Thyroid gland (tissue), 4 donors: Measurements from ENCODE around the gene RGPD8.
"Not testable (repeated sequence)": the region's sequence is repeated elsewhere in the genome, so short reads cannot be mapped to it uniquely, and the experiment has no call there.

Experiments
- CTCF ChIP-seq, 6 experiments: fragments of 200-600 bp in 3 of 6; fragments of 450-650 bp in 3 of 6; sonication (generic) in 3 of 6; IDR thresholded peaks; one replicate each; pipeline ENCODE4 v1.5.1; 2016 to 2019; ENCODE audit warnings: antibody characterized with exemption in 6 of 6, mild to moderate bottlenecking in 2 of 6, inconsistent platforms in 1 of 6, moderate library complexity in 1 of 6
- POLR2A ChIP-seq, 2 donors: fragments of 450-650 bp; IDR thresholded peaks; one replicate each; pipeline ENCODE4 v1.6.1; 2017; ENCODE audit warnings: antibody characterized with exemption in 2 of 2, mild to moderate bottlenecking in 2 of 2, moderate library complexity in 1 of 2

DNA sequence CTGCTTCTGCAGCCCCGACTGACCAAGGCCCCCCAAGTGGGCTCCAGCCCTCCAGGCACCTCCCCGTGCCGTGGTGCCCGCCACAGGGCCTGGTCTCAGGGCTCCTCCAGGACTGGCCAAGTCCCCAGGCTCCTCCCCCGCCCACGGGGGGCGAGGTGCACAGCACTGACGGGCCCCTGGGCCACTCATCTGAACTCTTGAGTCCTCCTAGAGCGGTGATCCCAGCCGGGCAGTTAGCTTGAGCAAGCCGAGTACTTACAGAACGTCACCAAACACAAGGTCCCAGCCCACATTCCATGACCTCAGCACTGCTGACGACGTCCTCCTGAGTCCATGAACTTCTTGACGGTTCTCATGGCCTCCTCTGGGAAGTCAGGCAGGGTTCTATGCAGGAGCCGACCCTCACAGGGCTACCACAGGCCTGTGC, 4.0 kb upstream of the RGPD8 start:
- not testable (repeated sequence) for TF ChIP-seq CTCF, POLR2A (IDR thresholded peaks at IDR 0.05)
